Thyroid gland (tissue), 4 donors: Measurements from ENCODE around the gene LRRN1. TPM values are rescaled to one million over a fixed set of nuclear protein-coding genes. Genes with fewer than 3 reads are reported as not detected.
A peak's percentile ranks its signal among the peaks of the same experiment; 100 is the strongest.

ENCODE experiments used
- DNase-seq, 2 donors: peaks; one replicate each; pipeline ENCODE4 v3.0.0-alpha.2; 2019
- H3K27ac ChIP-seq, 3 donors: fragments of 200-600 bp; sonication (generic); 1 replicate in 2 of 3; 2 replicates in 1 of 3; pipeline ENCODE4 v1.5.1; 2016 to 2019; ENCODE audit warnings: mild to moderate bottlenecking in 1 of 3, moderate library complexity in 1 of 3
- H3K27me3 ChIP-seq: fragments of 200-600 bp; sonication (generic); one replicate; pipeline ENCODE4 v1.5.1; 2019
- H3K36me3 ChIP-seq, 2 donors: fragments of 200-600 bp; sonication (generic); one replicate each; pipeline ENCODE4 v1.5.1; 2016 to 2019
- H3K4me1 ChIP-seq, 2 donors: fragments of 200-600 bp; sonication (generic); one replicate each; pipeline ENCODE4 v1.5.1; 2017 to 2019
- H3K4me3 ChIP-seq, 3 donors: fragments of 200-600 bp; sonication (generic); replicated peaks in 1 of 3; 1 replicate in 2 of 3; 2 replicates in 1 of 3; pipeline ENCODE4 v1.5.1; 2016; ENCODE audit warnings: mild to moderate bottlenecking in 1 of 3
- H3K9me3 ChIP-seq: fragments of 200-600 bp; sonication (generic); one replicate; pipeline ENCODE4 v1.5.1; 2017
- POLR2A ChIP-seq, 2 donors: fragments of 450-650 bp; IDR thresholded peaks; one replicate each; pipeline ENCODE4 v1.6.1; 2017; ENCODE audit warnings: antibody characterized with exemption in 2 of 2, mild to moderate bottlenecking in 2 of 2, moderate library complexity in 1 of 2
- WGBS, 2 donors: methylation state at CpG; one replicate each; pipeline ENCODE4 v1.1.5; 2017; 5-methylcytosine and 5-hydroxymethylcytosine counted together
- intact Hi-C: fragments of 100-400 bp; cut with DNase I; formaldehyde crosslinking; loops from one replicate; pipeline ENCODE4 v1.15.1; 2023
- total RNA-seq, 4 donors: library from RNA; depleted of rRNA; stranded (reverse); fragments of >200 nt; gene quantifications; one replicate each; pipeline ENCODE4 v1.2.3, GENCODE V29; 2016
- TF ChIP-seq, protein P1 (sequence below), 6 experiments: fragments of 200-600 bp in 3 of 6; fragments of 450-650 bp in 3 of 6; sonication (generic) in 3 of 6; IDR thresholded peaks; one replicate each; pipeline ENCODE4 v1.5.1; 2016 to 2019; ENCODE audit warnings: antibody characterized with exemption in 6 of 6, mild to moderate bottlenecking in 2 of 6, inconsistent platforms in 1 of 6, moderate library complexity in 1 of 6

The LRRN1 gene
- total RNA-seq, 4 donors from 2014 or later = 1.4 to 29.2 (median 21.0) TPM

- H3K9me3 ChIP-seq = no peaks in the 10 kb centered on the region
- 1% methylated on average over 19 of the region's 19 CpGs for WGBS, 2 donors
- no peak for TF ChIP-seq POLR2A (IDR thresholded peaks at IDR 0.05)
- TF ChIP-seq, protein P1, sequence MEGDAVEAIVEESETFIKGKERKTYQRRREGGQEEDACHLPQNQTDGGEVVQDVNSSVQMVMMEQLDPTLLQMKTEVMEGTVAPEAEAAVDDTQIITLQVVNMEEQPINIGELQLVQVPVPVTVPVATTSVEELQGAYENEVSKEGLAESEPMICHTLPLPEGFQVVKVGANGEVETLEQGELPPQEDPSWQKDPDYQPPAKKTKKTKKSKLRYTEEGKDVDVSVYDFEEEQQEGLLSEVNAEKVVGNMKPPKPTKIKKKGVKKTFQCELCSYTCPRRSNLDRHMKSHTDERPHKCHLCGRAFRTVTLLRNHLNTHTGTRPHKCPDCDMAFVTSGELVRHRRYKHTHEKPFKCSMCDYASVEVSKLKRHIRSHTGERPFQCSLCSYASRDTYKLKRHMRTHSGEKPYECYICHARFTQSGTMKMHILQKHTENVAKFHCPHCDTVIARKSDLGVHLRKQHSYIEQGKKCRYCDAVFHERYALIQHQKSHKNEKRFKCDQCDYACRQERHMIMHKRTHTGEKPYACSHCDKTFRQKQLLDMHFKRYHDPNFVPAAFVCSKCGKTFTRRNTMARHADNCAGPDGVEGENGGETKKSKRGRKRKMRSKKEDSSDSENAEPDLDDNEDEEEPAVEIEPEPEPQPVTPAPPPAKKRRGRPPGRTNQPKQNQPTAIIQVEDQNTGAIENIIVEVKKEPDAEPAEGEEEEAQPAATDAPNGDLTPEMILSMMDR (IDR thresholded peaks at IDR 0.05) = no peak
- peak overlapping the region in 2 of 3 donors; percentile 50 to 63 for H3K4me3 ChIP-seq
- DNase-seq = peak; percentile 23 to 44
- H3K27me3 ChIP-seq = no peaks in the 10 kb centered on the region
- intact Hi-C loops = no loop called here
- peaks cover 0 to 7% of the 10 kb centered on the region in 2 donors for H3K4me1 ChIP-seq
- H3K27ac ChIP-seq = peak overlapping the region in 1 of 3 donors; percentile 77
- no peaks in the 10 kb centered on the region for H3K36me3 ChIP-seq
Measured at GRCh38 chr3:3800080-3800455, 837 bp downstream of the LRRN1 start.

- peak overlapping the region in 1 of 3 donors; percentile 77 for H3K27ac ChIP-seq
- intact Hi-C loops = no loop called here
- H3K4me3 ChIP-seq = peak overlapping the region; percentile 10 to 63 (median 36)
- H3K27me3 ChIP-seq = no peaks in the 10 kb centered on the region
- peaks cover 0 to 7% of the 10 kb centered on the region in 2 donors for H3K4me1 ChIP-seq
- WGBS, 2 donors = 4 to 8% methylated on average over 12 to 14 of the region's 53 CpGs
- TF ChIP-seq, protein P1 (IDR thresholded peaks at IDR 0.05) = no peak
- TF ChIP-seq POLR2A (IDR thresholded peaks at IDR 0.05) = no peak
- DNase-seq = peak; percentile 64 to 71
- H3K9me3 ChIP-seq = no peaks in the 10 kb centered on the region
- H3K36me3 ChIP-seq = no peaks in the 10 kb centered on the region
Measured at GRCh38 chr3:3800685-3801493, 1.7 kb downstream of the LRRN1 start.

DNA sequence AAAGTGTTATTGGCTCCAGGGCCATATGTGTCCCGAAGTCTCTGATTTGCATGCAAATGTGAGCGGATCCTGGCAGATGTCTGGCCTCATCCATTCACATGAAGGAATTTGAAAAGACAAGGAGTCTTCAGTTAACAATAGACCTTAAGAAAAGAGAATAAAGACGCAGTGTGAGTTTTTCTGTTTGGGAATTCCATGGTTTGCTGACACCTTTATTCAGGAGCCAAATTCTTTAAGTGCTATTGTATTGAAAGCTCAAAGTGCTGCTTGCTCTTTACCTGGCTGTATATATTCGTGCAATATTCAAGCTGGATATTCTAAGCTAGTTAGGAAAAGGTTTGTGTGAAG lies 2.2 kb downstream of the LRRN1 start:
- Histone ChIP-seq H3K27ac (no peak overlapping the region), H3K9me3 (no peaks in the 10 kb centered on the region), H3K27me3 (no peaks in the 10 kb centered on the region), H3K4me3 (peak overlapping the region in 1 of 3 donors; percentile 63), H3K36me3 (no peaks in the 10 kb centered on the region), H3K4me1 (peaks cover 0 to 7% of the 10 kb centered on the region in 2 donors)
- TF ChIP-seq, protein P1 (IDR thresholded peaks at IDR 0.05) = no peak
- no peak for TF ChIP-seq POLR2A (IDR thresholded peaks at IDR 0.05)
- no peak for DNase-seq
- 54 to 76% methylated on average over 4 of the region's 4 CpGs for WGBS, 2 donors
- intact Hi-C loops = no loop called here

GRCh38 chr3:3802046-3802445 lies 2.8 kb downstream of the LRRN1 start:
- Histone ChIP-seq H3K27ac (no peak overlapping the region), H3K36me3 (no peaks in the 10 kb centered on the region), H3K4me1 (peaks cover 0 to 7% of the 10 kb centered on the region in 2 donors), H3K4me3 (no peak overlapping the region), H3K27me3 (no peaks in the 10 kb centered on the region), H3K9me3 (no peaks in the 10 kb centered on the region)
- intact Hi-C loops = no loop called here
- peak in 1 of 2 donors; percentile 3 for DNase-seq
- WGBS, 2 donors = 54 to 78% methylated on average over 13 of the region's 13 CpGs
- no peak for TF ChIP-seq POLR2A (IDR thresholded peaks at IDR 0.05)
- TF ChIP-seq, protein P1 (IDR thresholded peaks at IDR 0.05) = no peak

DNA sequence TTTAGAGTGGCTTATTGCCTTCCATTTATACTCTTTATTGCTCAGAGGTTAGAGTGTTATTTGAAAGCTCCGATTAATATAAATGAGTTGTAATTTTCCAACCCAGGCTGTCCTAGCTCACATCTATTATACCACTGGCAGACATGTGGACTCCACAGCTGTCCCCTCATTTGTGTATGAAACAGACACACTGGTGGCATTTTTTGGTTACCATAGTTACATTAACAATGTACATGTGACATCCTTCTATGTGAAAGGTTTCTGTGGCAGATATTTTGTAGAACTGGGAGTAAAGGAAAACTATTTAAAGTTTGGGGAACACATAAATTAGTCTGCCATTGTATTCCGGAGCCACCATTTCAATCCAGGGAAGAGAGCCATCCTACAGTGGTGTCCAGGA lies 5.3 kb downstream of the LRRN1 start:
- H3K27ac ChIP-seq = no peak overlapping the region
- 94 to 95% methylated on average over 2 of the region's 2 CpGs for WGBS, 2 donors
- DNase-seq = no peak
- H3K27me3 ChIP-seq = no peaks in the 10 kb centered on the region
- intact Hi-C loops = no loop called here
- no peaks in the 10 kb centered on the region for H3K36me3 ChIP-seq
- no peak overlapping the region for H3K4me3 ChIP-seq
- TF ChIP-seq POLR2A (IDR thresholded peaks at IDR 0.05) = no peak
- TF ChIP-seq, protein P1 (IDR thresholded peaks at IDR 0.05) = no peak
- no peaks in the 10 kb centered on the region for H3K9me3 ChIP-seq
- peaks cover 0 to 7% of the 10 kb centered on the region in 2 donors for H3K4me1 ChIP-seq
